ENCODE data around the gene ILKAP.

DNA sequence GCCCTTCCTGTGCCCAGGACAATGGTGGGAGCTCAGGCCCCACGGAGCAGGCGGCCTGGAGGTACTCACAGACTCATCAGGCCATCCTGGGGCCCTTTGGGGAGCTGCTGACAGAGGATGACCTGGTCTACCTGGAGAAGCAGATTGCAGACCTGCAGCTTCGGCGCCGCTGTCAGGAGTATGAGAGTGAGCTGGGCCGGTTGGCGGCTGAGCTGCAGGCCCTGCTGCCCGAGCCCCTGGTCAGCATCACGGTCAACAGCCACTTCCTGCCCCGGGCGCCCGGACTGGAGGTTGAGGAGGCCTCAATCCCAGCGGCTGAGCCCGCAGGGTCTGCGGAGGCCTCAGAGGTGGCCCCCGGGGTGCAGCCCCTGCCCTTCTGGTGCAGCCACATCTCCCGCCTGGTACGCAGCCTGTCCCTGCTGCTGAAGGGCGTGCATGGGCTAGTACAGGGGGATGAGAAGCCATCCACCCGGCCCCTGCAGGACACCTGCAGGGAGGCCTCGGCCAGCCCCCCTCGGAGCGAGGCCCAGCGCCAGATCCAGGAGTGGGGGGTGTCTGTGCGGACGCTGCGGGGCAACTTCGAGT is 73.3 kb downstream of the ILKAP start:
- no peak for TF ChIP-seq CTCF (IDR thresholded peaks at IDR 0.05; ENCODE audit: insufficient read depth, low read length)
- no peak for TF ChIP-seq POLR2AphosphoS5 (IDR thresholded peaks at IDR 0.05; ENCODE audit: low read depth)
- TF ChIP-seq, protein P1, sequence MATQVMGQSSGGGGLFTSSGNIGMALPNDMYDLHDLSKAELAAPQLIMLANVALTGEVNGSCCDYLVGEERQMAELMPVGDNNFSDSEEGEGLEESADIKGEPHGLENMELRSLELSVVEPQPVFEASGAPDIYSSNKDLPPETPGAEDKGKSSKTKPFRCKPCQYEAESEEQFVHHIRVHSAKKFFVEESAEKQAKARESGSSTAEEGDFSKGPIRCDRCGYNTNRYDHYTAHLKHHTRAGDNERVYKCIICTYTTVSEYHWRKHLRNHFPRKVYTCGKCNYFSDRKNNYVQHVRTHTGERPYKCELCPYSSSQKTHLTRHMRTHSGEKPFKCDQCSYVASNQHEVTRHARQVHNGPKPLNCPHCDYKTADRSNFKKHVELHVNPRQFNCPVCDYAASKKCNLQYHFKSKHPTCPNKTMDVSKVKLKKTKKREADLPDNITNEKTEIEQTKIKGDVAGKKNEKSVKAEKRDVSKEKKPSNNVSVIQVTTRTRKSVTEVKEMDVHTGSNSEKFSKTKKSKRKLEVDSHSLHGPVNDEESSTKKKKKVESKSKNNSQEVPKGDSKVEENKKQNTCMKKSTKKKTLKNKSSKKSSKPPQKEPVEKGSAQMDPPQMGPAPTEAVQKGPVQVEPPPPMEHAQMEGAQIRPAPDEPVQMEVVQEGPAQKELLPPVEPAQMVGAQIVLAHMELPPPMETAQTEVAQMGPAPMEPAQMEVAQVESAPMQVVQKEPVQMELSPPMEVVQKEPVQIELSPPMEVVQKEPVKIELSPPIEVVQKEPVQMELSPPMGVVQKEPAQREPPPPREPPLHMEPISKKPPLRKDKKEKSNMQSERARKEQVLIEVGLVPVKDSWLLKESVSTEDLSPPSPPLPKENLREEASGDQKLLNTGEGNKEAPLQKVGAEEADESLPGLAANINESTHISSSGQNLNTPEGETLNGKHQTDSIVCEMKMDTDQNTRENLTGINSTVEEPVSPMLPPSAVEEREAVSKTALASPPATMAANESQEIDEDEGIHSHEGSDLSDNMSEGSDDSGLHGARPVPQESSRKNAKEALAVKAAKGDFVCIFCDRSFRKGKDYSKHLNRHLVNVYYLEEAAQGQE (IDR thresholded peaks at IDR 0.05; ENCODE audit: insufficient replicate concordance, low read depth): no peak
- no peak for TF ChIP-seq SPI1 (IDR thresholded peaks at IDR 0.05; ENCODE audit: borderline replicate concordance, low read depth)
